HepG2 (cell line): ENCODE measurements around the gene SUN5. TPM values are rescaled to one million over a fixed set of nuclear protein-coding genes. Genes with fewer than 3 reads are reported as not detected.

Experiments
- CENPBD1 ChIP-seq: sonication (generic); formaldehyde crosslinking; IDR thresholded peaks from 2 replicates; pipeline ENCODE4 v1.8.0; 2022; ENCODE audit warnings: missing genetic modification reagents, low read depth, mild to moderate bottlenecking, borderline replicate concordance
- GLI4 ChIP-seq: sonication (generic); formaldehyde crosslinking; IDR thresholded peaks from 2 replicates; pipeline ENCODE4 v1.5.1; 2020; ENCODE audit warnings: missing genetic modification reagents, mild to moderate bottlenecking, moderate library complexity, borderline replicate concordance
- HOXA9 ChIP-seq: sonication (generic); formaldehyde crosslinking; IDR thresholded peaks from 2 replicates; pipeline ENCODE4 v1.8.1; 2022; ENCODE audit warnings: missing genetic modification reagents, mild to moderate bottlenecking, moderate library complexity, borderline replicate concordance
- KIAA2018 ChIP-seq: sonication (generic); formaldehyde crosslinking; IDR thresholded peaks from 2 replicates; pipeline ENCODE4 v1.5.0; 2020; ENCODE audit warnings: mild to moderate bottlenecking, missing genetic modification reagents, borderline replicate concordance
- PHF5A ChIP-seq: IDR thresholded peaks from one replicate; pipeline ENCODE4 v1.6.1; 2018; ENCODE audit warnings: low read depth, missing genetic modification reagents; ENCODE audit not compliant: unreplicated experiment
- PHF8 ChIP-seq: sonication (generic); formaldehyde crosslinking; IDR thresholded peaks from 2 replicates; pipeline ENCODE4 v1.5.0; 2020; ENCODE audit warnings: missing genetic modification reagents
- RCOR2 ChIP-seq: IDR thresholded peaks from 2 replicates; pipeline ENCODE4 v1.6.1; 2016; ENCODE audit warnings: missing biosample characterization, missing genetic modification reagents
- SNAPC2 ChIP-seq: sonication (generic); formaldehyde crosslinking; IDR thresholded peaks from 2 replicates; pipeline ENCODE4 v1.8.1; 2022; ENCODE audit warnings: mild to moderate bottlenecking, missing genetic modification reagents
- SNAPC5 ChIP-seq: sonication (generic); formaldehyde crosslinking; IDR thresholded peaks from 2 replicates; pipeline ENCODE4 v1.8.1; 2023; ENCODE audit warnings: mild to moderate bottlenecking, missing genetic modification reagents, borderline replicate concordance
- WIZ ChIP-seq: sonication (generic); formaldehyde crosslinking; IDR thresholded peaks from 2 replicates; pipeline ENCODE4 v1.5.1; 2020; ENCODE audit warnings: mild to moderate bottlenecking, missing genetic modification reagents
- ZNF367 ChIP-seq: sonication (generic); formaldehyde crosslinking; IDR thresholded peaks from 2 replicates; pipeline ENCODE4 v1.4.0; 2020; ENCODE audit warnings: missing genetic modification reagents, borderline replicate concordance
- ZNF574 ChIP-seq: sonication (generic); formaldehyde crosslinking; IDR thresholded peaks from 2 replicates; pipeline ENCODE4 v1.4.0; 2020; ENCODE audit warnings: missing genetic modification reagents
- ZNF709 ChIP-seq: sonication (generic); formaldehyde crosslinking; IDR thresholded peaks from 2 replicates; pipeline ENCODE4 v1.5.0; 2020; ENCODE audit warnings: mild to moderate bottlenecking, missing genetic modification reagents
- ZSCAN22 ChIP-seq: sonication (generic); formaldehyde crosslinking; IDR thresholded peaks from 2 replicates; pipeline ENCODE4 v1.4.0; 2020; ENCODE audit warnings: mild to moderate bottlenecking, missing genetic modification reagents
- ZSCAN25 ChIP-seq: sonication (generic); formaldehyde crosslinking; IDR thresholded peaks from 2 replicates; pipeline ENCODE4 v1.8.0; 2022; ENCODE audit warnings: mild to moderate bottlenecking, missing genetic modification reagents
- polyA plus RNA-seq, 8 experiments: library from polyadenylated mRNA; depleted of rRNA in 3 of 8; stranded (reverse) in 7 of 8; unstranded in 1 of 8; fragments of >200 nt; fragmentation: Illumina TruSeq in 4 of 8; extraction: Trizol in 4 of 8; gene quantifications; 2 replicates each; pipeline versions ENCODE4 v1.2.1 to v1.2.3, GENCODE V29; 2011 to 2016; ENCODE audit warnings: low read depth in 4 of 8, missing spikeins in 1 of 8, mixed read lengths in 1 of 8; ENCODE audit not compliant: insufficient read depth in 1 of 8
- total RNA-seq, 5 experiments: library from RNA; depleted of rRNA; stranded (reverse); fragments of >200 nt; fragmentation: Illumina TruSeq; extraction: Trizol; gene quantifications; 2 replicates each; pipeline ENCODE4 v1.2.3, GENCODE V29; 2016; ENCODE audit warnings: low read depth in 1 of 5

Gene SUN5
- total and polyA plus RNA-seq, 2 of the 13 experiments (the other 11 are each of a cell fraction or from before 2014, with no cell fraction given), result not detected

GRCh38 chr20:33006776-33007375 lies 2.6 kb upstream of the SUN5 start (continued):
- TF ChIP-seq KIAA2018 (CRISPR knock-in tag), result no peak
- no peak for TF ChIP-seq PHF5A (CRISPR knock-in tag)
- TF ChIP-seq ZSCAN25, result no peak
- peak; percentile 91 for TF ChIP-seq HOXA9 (CRISPR knock-in tag)
- TF ChIP-seq SNAPC2 (CRISPR knock-in tag), result no peak
- 0 out of 2 replicates have a peak, but pooled peaks have one; percentile 32 for TF ChIP-seq RCOR2 (CRISPR knock-in tag)
- no peak for TF ChIP-seq SNAPC5 (CRISPR knock-in tag)
- TF ChIP-seq ZSCAN22, result no peak
- TF ChIP-seq WIZ (CRISPR knock-in tag), result no peak
- TF ChIP-seq ZNF709, result peak; percentile 10
- TF ChIP-seq PHF8 (CRISPR knock-in tag), result no peak
- TF ChIP-seq GLI4, result peak; percentile 91; the same call in 1 of the 2 replicates
- no peak for TF ChIP-seq ZNF574 (CRISPR knock-in tag)
- no peak for TF ChIP-seq CENPBD1 (CRISPR knock-in tag)
- no peak for TF ChIP-seq ZNF367 (CRISPR knock-in tag)
